Measurements from ENCODE around the gene C10orf62. TPM values are rescaled to one million over a fixed set of nuclear protein-coding genes. Genes with fewer than 3 reads are reported as not detected.

The C10orf62 gene
- total and polyA plus RNA-seq, 8 donors = not detected

DNA sequence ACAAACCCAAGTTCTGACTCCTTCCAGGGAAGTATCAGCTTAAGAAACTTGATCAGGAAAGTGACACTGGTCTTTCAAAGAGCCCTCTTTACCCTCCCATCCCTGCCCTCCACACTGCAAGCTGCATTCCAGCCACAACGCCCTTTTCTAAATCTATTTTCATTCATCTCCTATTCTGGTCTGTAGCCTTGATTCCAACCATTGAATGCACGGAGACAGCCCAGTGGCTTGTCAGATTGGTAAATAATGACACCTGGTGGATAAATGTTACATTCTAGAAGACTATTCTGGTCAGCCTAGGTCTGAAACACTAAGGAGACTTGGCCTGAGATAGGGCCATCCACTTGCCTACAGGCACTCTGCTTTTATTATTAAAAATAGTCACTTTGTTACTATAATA, 22.9 kb downstream of the C10orf62 start:
- peaks cover 0 to 25% (median 14%) of the 10 kb centered on the region in 4 donors for H3K36me3 ChIP-seq
- no peaks in the 10 kb centered on the region for H3K27me3 ChIP-seq
- no peaks in the 10 kb centered on the region for H3K9me3 ChIP-seq
- DNase-seq = peak in 1 of 2 donors; percentile 63
- intact Hi-C loops (cut with DNase I; ENCODE audit: low total_unique reads) = no loop called here
- H3K4me1 ChIP-seq = no peaks in the 10 kb centered on the region
- H3K27ac ChIP-seq = no peak overlapping the region
- TF ChIP-seq, protein P1, sequence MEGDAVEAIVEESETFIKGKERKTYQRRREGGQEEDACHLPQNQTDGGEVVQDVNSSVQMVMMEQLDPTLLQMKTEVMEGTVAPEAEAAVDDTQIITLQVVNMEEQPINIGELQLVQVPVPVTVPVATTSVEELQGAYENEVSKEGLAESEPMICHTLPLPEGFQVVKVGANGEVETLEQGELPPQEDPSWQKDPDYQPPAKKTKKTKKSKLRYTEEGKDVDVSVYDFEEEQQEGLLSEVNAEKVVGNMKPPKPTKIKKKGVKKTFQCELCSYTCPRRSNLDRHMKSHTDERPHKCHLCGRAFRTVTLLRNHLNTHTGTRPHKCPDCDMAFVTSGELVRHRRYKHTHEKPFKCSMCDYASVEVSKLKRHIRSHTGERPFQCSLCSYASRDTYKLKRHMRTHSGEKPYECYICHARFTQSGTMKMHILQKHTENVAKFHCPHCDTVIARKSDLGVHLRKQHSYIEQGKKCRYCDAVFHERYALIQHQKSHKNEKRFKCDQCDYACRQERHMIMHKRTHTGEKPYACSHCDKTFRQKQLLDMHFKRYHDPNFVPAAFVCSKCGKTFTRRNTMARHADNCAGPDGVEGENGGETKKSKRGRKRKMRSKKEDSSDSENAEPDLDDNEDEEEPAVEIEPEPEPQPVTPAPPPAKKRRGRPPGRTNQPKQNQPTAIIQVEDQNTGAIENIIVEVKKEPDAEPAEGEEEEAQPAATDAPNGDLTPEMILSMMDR (IDR thresholded peaks at IDR 0.05) = peak in 3 of 7 experiments; percentile 16 to 42 (median 18)
- TF ChIP-seq POLR2A (IDR thresholded peaks at IDR 0.05) = no peak
- 28 to 37% (median 33%) methylated on average over 2 of the region's 2 CpGs for WGBS, 5 donors
- no peak overlapping the region for H3K4me3 ChIP-seq

DNA sequence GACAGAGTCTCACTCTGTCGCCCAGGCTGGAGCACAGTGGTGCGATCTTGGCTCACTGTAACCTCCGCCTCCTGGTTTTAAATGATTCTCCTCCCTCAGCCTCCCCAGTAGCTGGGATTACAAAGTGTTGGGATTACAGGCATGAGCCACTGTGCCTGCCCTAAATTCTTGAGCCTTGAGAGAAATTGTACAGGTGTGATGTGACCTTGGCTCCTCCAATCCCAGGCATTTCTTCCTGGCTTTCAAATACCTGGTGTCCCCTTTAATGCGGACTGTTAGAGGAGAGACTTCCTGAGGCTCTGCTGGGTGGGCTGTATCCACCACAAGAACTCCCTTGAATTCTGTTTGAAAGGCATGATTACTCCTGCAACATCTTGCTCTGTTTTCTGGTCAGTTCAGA, 28.8 kb downstream of the C10orf62 start:
- TF ChIP-seq, protein P1 (IDR thresholded peaks at IDR 0.05) = no peak
- TF ChIP-seq EP300 (IDR thresholded peaks at IDR 0.05) = no peak
- no peaks in the 10 kb centered on the region for H3K4me1 ChIP-seq
- 87 to 99% (median 97%) methylated on average over 4 of the region's 4 CpGs for WGBS, 5 donors
- no peak overlapping the region for H3K27ac ChIP-seq
- DNase-seq = no peak
- no peaks in the 10 kb centered on the region for H3K27me3 ChIP-seq
- H3K36me3 ChIP-seq = peaks cover 0 to 32% (median 14%) of the 10 kb centered on the region in 4 donors
- no peaks in the 10 kb centered on the region for H3K9me3 ChIP-seq
- no peak overlapping the region for H3K4me3 ChIP-seq
- intact Hi-C loops (cut with DNase I; ENCODE audit: low total_unique reads) = no loop called here

DNA sequence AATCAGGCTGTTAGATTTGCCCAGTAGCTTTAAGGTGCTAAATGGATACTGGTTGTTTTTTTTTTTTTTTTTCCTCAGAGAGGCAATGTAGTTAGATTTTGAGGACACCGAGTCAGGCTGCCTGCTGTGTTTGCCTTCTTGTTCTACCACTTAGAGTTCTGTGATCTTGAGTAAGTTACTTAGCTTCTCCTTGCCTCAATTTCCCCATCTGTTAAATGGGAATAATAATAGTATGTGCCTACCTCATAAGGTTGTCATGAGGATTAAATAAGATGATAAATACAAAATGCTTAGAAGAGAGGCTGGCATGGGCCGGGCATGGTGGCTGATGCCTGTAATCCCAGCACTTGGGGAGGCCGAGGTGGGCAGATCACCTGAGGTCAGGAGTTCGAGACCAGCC, 29.2 kb downstream of the C10orf62 start:
- TF ChIP-seq POLR2A (IDR thresholded peaks at IDR 0.05) = no peak
- TF ChIP-seq, protein P1 (IDR thresholded peaks at IDR 0.05) = no peak
- no peak for TF ChIP-seq POLR2AphosphoS5 (IDR thresholded peaks at IDR 0.05)
- no peak for TF ChIP-seq EP300 (IDR thresholded peaks at IDR 0.05)
- 95 to 99% (median 99%) methylated on average over 4 of the region's 4 CpGs for WGBS, 5 donors
- H3K4me1 ChIP-seq = no peaks in the 10 kb centered on the region

DNA sequence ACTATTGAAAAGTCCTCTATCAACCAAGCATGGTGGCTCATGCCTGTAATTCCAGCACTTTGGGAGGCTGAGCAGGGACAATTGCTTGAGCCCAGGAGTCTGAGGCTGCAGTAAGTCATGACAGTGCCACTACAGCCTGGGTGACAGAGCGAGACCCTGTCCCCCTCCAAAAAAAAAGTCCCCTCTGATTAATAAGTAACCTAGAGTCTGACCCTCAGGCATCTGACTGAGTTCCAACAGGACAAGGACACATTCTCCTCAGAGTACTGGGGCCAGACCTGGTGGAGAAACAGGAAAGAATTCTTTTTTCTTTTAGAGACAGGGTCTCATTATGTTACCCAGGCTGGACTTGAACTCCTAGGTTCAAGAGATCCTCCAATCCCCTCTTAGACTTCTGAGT, 33.8 kb downstream of the C10orf62 start:
- Histone ChIP-seq H3K36me3 (peaks cover 0 to 8% (median 0%) of the 10 kb centered on the region in 4 donors), H3K4me3 (no peak overlapping the region), H3K9me3 (no peaks in the 10 kb centered on the region), H3K4me1 (no peaks in the 10 kb centered on the region), H3K27me3 (no peaks in the 10 kb centered on the region), H3K27ac (no peak overlapping the region)
- TF ChIP-seq, protein P1 (IDR thresholded peaks at IDR 0.05) = no peak
- intact Hi-C loops (cut with DNase I; ENCODE audit: low total_unique reads) = no loop called here
- DNase-seq = no peak
- WGBS, 5 donors = 85 to 100% (median 90%) methylated on average over 1 of the region's 1 CpG

More for the DNA sequence above, 29.2 kb downstream of the C10orf62 start:
- no peaks in the 10 kb centered on the region for H3K9me3 ChIP-seq
- no peak overlapping the region for H3K27ac ChIP-seq
- H3K36me3 ChIP-seq = peaks cover 0 to 32% (median 14%) of the 10 kb centered on the region in 4 donors
- intact Hi-C loops (cut with DNase I; ENCODE audit: low total_unique reads) = no loop called here
- no peak for DNase-seq
- no peak overlapping the region for H3K4me3 ChIP-seq
- no peaks in the 10 kb centered on the region for H3K27me3 ChIP-seq

Data from stomach (tissue), 9 donors.